Liver (tissue), 9 donors: ENCODE results near the gene PDLIM5. TPM values are rescaled to one million over a fixed set of nuclear protein-coding genes. Genes with fewer than 3 reads are reported as not detected.

ENCODE experiments used
- DNase-seq: peaks from one replicate; pipeline ENCODE4 v3.0.0-alpha.2; 2017; ENCODE audit warnings: low spot score
- H3K27ac ChIP-seq, 2 donors: one replicate each; pipeline ENCODE4 v1.7.0; 2013; ENCODE audit warnings: inconsistent platforms in 2 of 2, low read length in 2 of 2, control low read depth in 1 of 2, low read depth in 1 of 2, mild to moderate bottlenecking in 1 of 2
- H3K27me3 ChIP-seq, 4 donors: one replicate each; pipeline versions ENCODE4 v1.6.1 to v1.7.0; 2013; ENCODE audit warnings: low read length in 3 of 4, inconsistent platforms in 1 of 4, mild to moderate bottlenecking in 1 of 4, moderate library complexity in 1 of 4; ENCODE audit not compliant: control insufficient read depth in 4 of 4, insufficient read depth in 4 of 4
- H3K36me3 ChIP-seq, 4 donors: one replicate each; pipeline versions ENCODE4 v1.6.1 to v1.7.0; 2013; ENCODE audit warnings: low read length in 3 of 4, mild to moderate bottlenecking in 3 of 4, low read depth in 1 of 4, moderate library complexity in 1 of 4; ENCODE audit not compliant: control insufficient read depth in 4 of 4, insufficient read depth in 3 of 4
- H3K4me1 ChIP-seq, 4 donors: one replicate each; pipeline versions ENCODE4 v1.6.1 to v1.7.0; 2013; ENCODE audit warnings: low read length in 3 of 4, mild to moderate bottlenecking in 3 of 4, moderate library complexity in 1 of 4; ENCODE audit not compliant: control insufficient read depth in 4 of 4, insufficient read depth in 4 of 4
- H3K4me3 ChIP-seq, 3 donors: one replicate each; pipeline versions ENCODE4 v1.6.1 to v1.7.0; 2013; ENCODE audit warnings: low read length in 3 of 3, control low read depth in 1 of 3, low read depth in 1 of 3, mild to moderate bottlenecking in 1 of 3
- H3K9ac ChIP-seq, 2 donors: one replicate each; pipeline ENCODE4 v1.7.0; 2013; ENCODE audit warnings: low read length in 2 of 2, mild to moderate bottlenecking in 2 of 2, moderate library complexity in 2 of 2, control low read depth in 1 of 2, low read depth in 1 of 2
- H3K9me3 ChIP-seq, 4 donors: one replicate each; pipeline versions ENCODE4 v1.6.1 to v1.7.0; 2013; ENCODE audit warnings: low read length in 3 of 4; ENCODE audit not compliant: control insufficient read depth in 4 of 4
- EGR1 ChIP-seq, 2 donors: IDR thresholded peaks; 2 replicates each; pipeline ENCODE4 v1.6.1; 2016 to 2018; ENCODE audit warnings: antibody characterized with exemption in 2 of 2, low read depth in 2 of 2
- FOXA1 ChIP-seq: IDR thresholded peaks from 2 replicates; pipeline ENCODE4 v1.6.1; 2016; ENCODE audit warnings: antibody characterized with exemption
- GABPA ChIP-seq, 2 donors: IDR thresholded peaks in 1 of 2; conservative IDR thresholded peaks in 1 of 2; 2 replicates each; pipeline ENCODE4 v1.6.1; 2016; ENCODE audit warnings: antibody characterized with exemption in 2 of 2, mild to moderate bottlenecking in 1 of 2, moderate library complexity in 1 of 2
- HNF4A ChIP-seq, 2 donors: conservative IDR thresholded peaks; 2 replicates each; pipeline ENCODE4 v1.6.1; 2016; ENCODE audit warnings: antibody characterized with exemption in 2 of 2, mild to moderate bottlenecking in 2 of 2
- HNF4G ChIP-seq: IDR thresholded peaks from 2 replicates; pipeline ENCODE4 v1.6.1; 2016; ENCODE audit warnings: antibody characterized with exemption
- JUND ChIP-seq, 2 donors: IDR thresholded peaks; 2 replicates each; pipeline ENCODE4 v1.6.1; 2016; ENCODE audit warnings: antibody characterized with exemption in 2 of 2
- MAX ChIP-seq: IDR thresholded peaks from 2 replicates; pipeline ENCODE4 v1.6.1; 2016; ENCODE audit warnings: antibody characterized with exemption
- NR2F2 ChIP-seq: IDR thresholded peaks from 2 replicates; pipeline ENCODE4 v1.6.1; 2016; ENCODE audit warnings: antibody characterized with exemption
- RAD21 ChIP-seq, 2 donors: IDR thresholded peaks; 2 replicates each; pipeline ENCODE4 v1.6.1; 2016; ENCODE audit warnings: antibody characterized with exemption in 2 of 2, mild to moderate bottlenecking in 2 of 2
- SP1 ChIP-seq: IDR thresholded peaks from 2 replicates; pipeline ENCODE4 v1.6.1; 2018; ENCODE audit warnings: antibody characterized with exemption, mild to moderate bottlenecking
- TAF1 ChIP-seq: conservative IDR thresholded peaks from 2 replicates; pipeline ENCODE4 v1.6.1; 2016; ENCODE audit warnings: antibody characterized with exemption, mild to moderate bottlenecking
- YY1 ChIP-seq: IDR thresholded peaks from 2 replicates; pipeline ENCODE4 v1.6.1; 2016; ENCODE audit warnings: antibody characterized with exemption, mild to moderate bottlenecking
- ZBTB33 ChIP-seq: IDR thresholded peaks from 2 replicates; pipeline ENCODE4 v1.6.1; 2016; ENCODE audit warnings: antibody characterized with exemption
- WGBS: extraction: QIAGEN DNeasy Blood & Tissue Kit; methylation state at CpG from one replicate; pipeline ENCODE4 v1.1.7; 2013; 5-methylcytosine and 5-hydroxymethylcytosine counted together
- polyA plus RNA-seq, 2 donors: library from polyadenylated mRNA; stranded (reverse) in 1 of 2; unstranded in 1 of 2; fragments of 200-250 nt in 1 of 2; fragments of >200 nt in 1 of 2; fragmentation: Nextera tagmentation in 1 of 2; extraction: Ambion mirVana in 1 of 2; gene quantifications; one replicate each; pipeline versions ENCODE4 v1.2.1 to v1.2.3, GENCODE V29; 2013 to 2015
- total RNA-seq, 2 donors: library from RNA; depleted of rRNA; stranded (reverse); fragments of >200 nt; gene quantifications; one replicate each; pipeline ENCODE4 v1.2.3, GENCODE V29; 2014
- TF ChIP-seq, protein P1 (sequence below): fragments of 150-350 bp; IDR thresholded peaks from 2 replicates; pipeline ENCODE4 v1.5.1; 2017; ENCODE audit warnings: improper control_type of control experiment, low read depth, low read length; ENCODE audit not compliant: missing input control
- TF ChIP-seq, protein P2 (sequence below): IDR thresholded peaks from 2 replicates; pipeline ENCODE4 v1.6.1; 2016; ENCODE audit warnings: antibody characterized with exemption
- donor health status: healthy.
- donor health status: healthy.
- donor health status: healthy.
- donor health status: healthy.
- donor health status: healthy.

The PDLIM5 gene
- total and polyA plus RNA-seq, 4 donors, result 19.1 to 114 (median 67.8) TPM

GRCh38 chr4:94480362-94480951 lies 28.7 kb downstream of the PDLIM5 start:
- peaks cover 7 to 41% (median 31%) of the 10 kb centered on the region in 4 donors for H3K4me1 ChIP-seq
- H3K27me3 ChIP-seq, result no peaks in the 10 kb centered on the region
- WGBS, result 86% methylated on average over 2 of the region's 2 CpGs
- H3K4me3 ChIP-seq, result no peak overlapping the region
- H3K9me3 ChIP-seq, result no peaks in the 10 kb centered on the region
- DNase-seq, result no peak
- no peak overlapping the region for H3K27ac ChIP-seq
- H3K9ac ChIP-seq, result no peak overlapping the region
- peaks cover 0 to 2% (median 0%) of the 10 kb centered on the region in 4 donors for H3K36me3 ChIP-seq
- no peak for TF ChIP-seq JUND (IDR thresholded peaks at IDR 0.05)
- TF ChIP-seq, protein P1, sequence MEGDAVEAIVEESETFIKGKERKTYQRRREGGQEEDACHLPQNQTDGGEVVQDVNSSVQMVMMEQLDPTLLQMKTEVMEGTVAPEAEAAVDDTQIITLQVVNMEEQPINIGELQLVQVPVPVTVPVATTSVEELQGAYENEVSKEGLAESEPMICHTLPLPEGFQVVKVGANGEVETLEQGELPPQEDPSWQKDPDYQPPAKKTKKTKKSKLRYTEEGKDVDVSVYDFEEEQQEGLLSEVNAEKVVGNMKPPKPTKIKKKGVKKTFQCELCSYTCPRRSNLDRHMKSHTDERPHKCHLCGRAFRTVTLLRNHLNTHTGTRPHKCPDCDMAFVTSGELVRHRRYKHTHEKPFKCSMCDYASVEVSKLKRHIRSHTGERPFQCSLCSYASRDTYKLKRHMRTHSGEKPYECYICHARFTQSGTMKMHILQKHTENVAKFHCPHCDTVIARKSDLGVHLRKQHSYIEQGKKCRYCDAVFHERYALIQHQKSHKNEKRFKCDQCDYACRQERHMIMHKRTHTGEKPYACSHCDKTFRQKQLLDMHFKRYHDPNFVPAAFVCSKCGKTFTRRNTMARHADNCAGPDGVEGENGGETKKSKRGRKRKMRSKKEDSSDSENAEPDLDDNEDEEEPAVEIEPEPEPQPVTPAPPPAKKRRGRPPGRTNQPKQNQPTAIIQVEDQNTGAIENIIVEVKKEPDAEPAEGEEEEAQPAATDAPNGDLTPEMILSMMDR, result no peak

DNA sequence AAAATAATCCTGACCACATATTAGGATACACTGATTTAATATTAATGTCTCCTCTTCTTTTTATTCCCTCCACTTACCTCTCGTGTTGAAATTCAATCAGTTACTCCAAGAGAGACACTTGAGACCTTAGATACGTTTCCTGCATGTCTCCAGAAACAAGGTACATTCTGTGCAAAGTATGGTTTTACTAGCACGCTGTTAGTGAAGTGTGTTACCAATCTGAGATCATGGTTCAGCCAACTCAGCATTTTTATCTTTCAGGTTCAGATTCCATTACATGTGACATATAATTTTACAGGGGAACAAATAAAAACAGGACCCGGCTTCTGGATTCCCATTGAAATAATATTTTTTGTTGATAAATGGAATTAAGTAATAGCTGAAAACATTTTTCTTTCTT lies 32.2 kb downstream of the PDLIM5 start:
- Histone ChIP-seq H3K4me3 (no peak overlapping the region), H3K9me3 (no peaks in the 10 kb centered on the region), H3K27me3 (no peaks in the 10 kb centered on the region), H3K9ac (no peak overlapping the region), H3K27ac (no peak overlapping the region), H3K36me3 (peaks cover 0 to 2% (median 0%) of the 10 kb centered on the region in 4 donors), H3K4me1 (peaks cover 6 to 25% (median 14%) of the 10 kb centered on the region in 4 donors)
- DNase-seq, result no peak
- 62% methylated on average over 4 of the region's 4 CpGs for WGBS
- TF ChIP-seq JUND (IDR thresholded peaks at IDR 0.05) (no peak), RAD21 (IDR thresholded peaks at IDR 0.05) (no peak), YY1 (no peak), GABPA (IDR thresholded peaks at IDR 0.05 in 1 of 2, conservative IDR thresholded peaks at IDR 0.05 in 1 of 2) (no peak), HNF4A (conservative IDR thresholded peaks at IDR 0.05) (peak in 1 of 2 donors; percentile 30)
- TF ChIP-seq, protein P2, sequence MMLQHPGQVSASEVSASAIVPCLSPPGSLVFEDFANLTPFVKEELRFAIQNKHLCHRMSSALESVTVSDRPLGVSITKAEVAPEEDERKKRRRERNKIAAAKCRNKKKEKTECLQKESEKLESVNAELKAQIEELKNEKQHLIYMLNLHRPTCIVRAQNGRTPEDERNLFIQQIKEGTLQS, result no peak

DNA sequence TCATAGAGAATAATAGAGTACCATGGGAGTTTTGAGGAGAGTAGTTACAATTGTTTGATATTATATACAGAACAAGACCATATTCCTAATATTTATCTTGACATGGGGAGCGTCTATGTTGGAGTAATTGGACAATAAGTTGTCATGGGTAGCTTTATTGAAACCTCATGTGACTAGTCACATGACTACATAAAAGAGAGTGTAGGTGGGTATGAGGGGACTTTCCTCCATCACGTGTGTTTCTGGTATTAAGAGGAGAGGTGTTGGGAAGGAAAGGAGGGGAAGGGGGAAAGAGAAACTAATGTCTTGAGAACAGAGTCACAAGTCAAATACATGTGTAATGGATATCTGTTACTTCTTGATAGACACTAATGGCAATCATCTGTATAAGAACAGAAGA lies 33.1 kb downstream of the PDLIM5 start:
- Histone ChIP-seq H3K27ac (no peak overlapping the region), H3K27me3 (no peaks in the 10 kb centered on the region), H3K4me1 (peaks cover 2 to 18% (median 11%) of the 10 kb centered on the region in 4 donors), H3K4me3 (no peak overlapping the region), H3K9me3 (no peaks in the 10 kb centered on the region), H3K36me3 (peaks cover 0 to 2% (median 0%) of the 10 kb centered on the region in 4 donors), H3K9ac (no peak overlapping the region)
- no peak for DNase-seq
- TF ChIP-seq NR2F2 (no peak), EGR1 (IDR thresholded peaks at IDR 0.05; ENCODE audit: low read depth in 2 of 2) (no peak)
- 93% methylated on average over 2 of the region's 2 CpGs for WGBS

DNA sequence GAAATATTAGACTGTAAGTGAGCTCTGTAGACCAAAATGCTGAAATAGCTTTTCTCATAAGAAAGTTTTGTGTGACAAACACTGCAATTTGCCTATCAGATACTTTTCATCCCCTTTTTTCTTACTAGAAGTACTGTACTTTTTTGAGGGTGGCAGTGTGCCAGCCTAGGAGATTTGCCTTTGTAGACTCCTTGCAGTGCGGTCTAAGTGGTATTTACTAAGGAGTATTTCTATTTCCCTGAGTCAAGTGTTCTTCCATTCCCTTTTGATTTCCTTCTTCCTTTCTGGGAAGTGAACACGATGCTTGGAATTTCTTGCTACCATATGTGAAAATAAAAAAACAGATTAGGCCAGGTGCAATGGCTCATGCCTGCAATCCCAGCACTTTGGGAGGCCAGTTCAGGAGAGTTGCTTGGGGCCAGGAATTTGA lies 34.6 kb downstream of the PDLIM5 start:
- Histone ChIP-seq H3K27me3 (no peaks in the 10 kb centered on the region), H3K4me1 (peaks cover 2 to 17% (median 7%) of the 10 kb centered on the region in 4 donors), H3K27ac (no peak overlapping the region), H3K9me3 (no peaks in the 10 kb centered on the region), H3K36me3 (peaks cover 0 to 2% (median 0%) of the 10 kb centered on the region in 4 donors), H3K4me3 (no peak overlapping the region), H3K9ac (no peak overlapping the region)
- DNase-seq, result no peak
- 81% methylated on average over 2 of the region's 2 CpGs for WGBS
- no peak for TF ChIP-seq SP1
- TF ChIP-seq RAD21 (IDR thresholded peaks at IDR 0.05), result no peak
- no peak for TF ChIP-seq NR2F2
- TF ChIP-seq ZBTB33, result no peak
- no peak for TF ChIP-seq JUND (IDR thresholded peaks at IDR 0.05)
- no peak for TF ChIP-seq TAF1
- TF ChIP-seq HNF4A (conservative IDR thresholded peaks at IDR 0.05), result no peak
- no peak for TF ChIP-seq EGR1 (IDR thresholded peaks at IDR 0.05; ENCODE audit: low read depth in 2 of 2)
- no peak for TF ChIP-seq MAX
- TF ChIP-seq HNF4G, result no peak
- TF ChIP-seq, protein P2, result no peak
- TF ChIP-seq FOXA1, result no peak
